Measurements from ENCODE around the gene SLC25A25. TPM values are rescaled to one million over a fixed set of nuclear protein-coding genes. Genes with fewer than 3 reads are reported as not detected.
A peak's percentile ranks its signal among the peaks of the same experiment; 100 is the strongest.

SLC25A25 gene
- total and polyA plus RNA-seq, 9 of the 15 experiments (the other 6 are each of a cell fraction or from before 2014, with no cell fraction given), result 0.07 to 35.9 (median 23.2) TPM

DNA sequence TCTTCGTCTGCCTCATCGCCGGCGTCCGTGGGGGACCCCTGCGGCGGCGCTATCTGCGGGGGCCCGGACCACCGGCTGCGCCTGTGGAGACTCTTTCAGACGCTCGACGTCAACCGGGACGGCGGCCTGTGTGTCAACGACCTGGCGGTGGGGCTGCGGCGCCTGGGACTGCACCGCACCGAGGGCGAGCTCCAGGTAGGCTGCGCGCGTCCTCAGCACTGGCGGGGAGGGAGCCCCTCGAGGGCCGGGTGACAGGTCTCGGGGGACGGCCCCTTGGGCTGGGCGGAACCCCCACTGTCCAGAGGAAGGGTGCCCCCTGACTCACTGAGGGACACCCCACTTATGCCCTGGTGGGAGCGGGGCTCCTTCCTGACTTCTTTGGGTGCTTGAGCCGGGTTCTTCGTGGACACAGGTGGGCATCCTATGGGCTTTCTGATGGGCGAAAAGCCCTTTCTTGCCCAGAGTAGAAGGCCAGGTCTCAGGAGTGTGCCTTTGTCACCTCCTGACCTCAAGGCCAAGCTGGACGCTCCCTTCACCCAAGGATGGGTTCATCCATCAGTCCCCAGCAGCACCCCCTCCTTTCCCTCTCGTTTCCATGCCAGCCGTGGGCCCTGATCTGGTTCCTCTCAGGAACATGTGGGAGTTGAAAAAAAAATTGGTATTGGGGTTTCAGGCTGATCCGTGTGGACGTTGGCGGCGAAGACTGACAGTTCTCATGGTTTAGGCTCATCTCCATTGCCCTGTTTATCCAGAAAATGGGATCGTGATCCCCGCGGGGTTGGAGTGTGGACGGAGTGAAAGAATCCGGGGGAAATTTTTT lies 564 bp downstream of the SLC25A25 start (continued):
- TF ChIP-seq POLR2G (IDR thresholded peaks at IDR 0.05; ENCODE audit: low read depth, low read length) (peak; percentile 70), ZNF449 (CRISPR knock-in tag; IDR thresholded peaks at IDR 0.05) (no peak), ZNF707 (CRISPR knock-in tag; conservative IDR thresholded peaks at IDR 0.05) (no peak), MCM7 (IDR thresholded peaks at IDR 0.05) (no peak), ZC3H8 (IDR thresholded peaks at IDR 0.05) (no peak), PKNOX1 (IDR thresholded peaks at IDR 0.05) (no peak; the same call in 1 of the 2 replicates), ZNF57 (CRISPR knock-in tag; IDR thresholded peaks at IDR 0.05) (no peak), SRF (CRISPR knock-in tag; IDR thresholded peaks at IDR 0.05) (no peak), ETV5 (CRISPR knock-in tag; IDR thresholded peaks at IDR 0.05; ENCODE audit: low read depth) (no peak), HMGXB4 (CRISPR knock-in tag; IDR thresholded peaks at IDR 0.05) (no peak), MAZ (CRISPR knock-in tag; conservative IDR thresholded peaks at IDR 0.05 in 1 of 2, IDR thresholded peaks at IDR 0.05 in 1 of 2) (peak in 1 of 2 experiments; percentile 12; a peak in 2 of 4 replicates), POLR3A (IDR thresholded peaks at IDR 0.05; ENCODE audit: borderline replicate concordance, extremely low read depth, insufficient read depth, insufficient read length) (no peak), RB1 (IDR thresholded peaks at IDR 0.05; ENCODE audit: low read depth) (0 out of 2 replicates have a peak, but pooled peaks have one; percentile 6), RBM17 (IDR thresholded peaks at IDR 0.05; ENCODE audit: borderline replicate concordance, low read depth, low read length) (no peak), TGIF2 (CRISPR knock-in tag; IDR thresholded peaks at IDR 0.05) (peak; percentile 63), ZNF316 (IDR thresholded peaks at IDR 0.05) (no peak), MIER1 (IDR thresholded peaks at IDR 0.05; ENCODE audit: low read depth) (no peak), ZC3H4 (CRISPR knock-in tag; IDR thresholded peaks at IDR 0.05; ENCODE audit: borderline replicate concordance) (peak; percentile 38; the same call in 1 of the 2 replicates), ZNF146 (CRISPR knock-in tag; IDR thresholded peaks at IDR 0.05; ENCODE audit: unreplicated experiment) (no peak), NR1H2 (CRISPR knock-in tag; IDR thresholded peaks at IDR 0.05) (no peak; the same call in 1 of the 2 replicates), MCM5 (IDR thresholded peaks at IDR 0.05; ENCODE audit: low read depth) (no peak)
- TF ChIP-seq, protein P1, sequence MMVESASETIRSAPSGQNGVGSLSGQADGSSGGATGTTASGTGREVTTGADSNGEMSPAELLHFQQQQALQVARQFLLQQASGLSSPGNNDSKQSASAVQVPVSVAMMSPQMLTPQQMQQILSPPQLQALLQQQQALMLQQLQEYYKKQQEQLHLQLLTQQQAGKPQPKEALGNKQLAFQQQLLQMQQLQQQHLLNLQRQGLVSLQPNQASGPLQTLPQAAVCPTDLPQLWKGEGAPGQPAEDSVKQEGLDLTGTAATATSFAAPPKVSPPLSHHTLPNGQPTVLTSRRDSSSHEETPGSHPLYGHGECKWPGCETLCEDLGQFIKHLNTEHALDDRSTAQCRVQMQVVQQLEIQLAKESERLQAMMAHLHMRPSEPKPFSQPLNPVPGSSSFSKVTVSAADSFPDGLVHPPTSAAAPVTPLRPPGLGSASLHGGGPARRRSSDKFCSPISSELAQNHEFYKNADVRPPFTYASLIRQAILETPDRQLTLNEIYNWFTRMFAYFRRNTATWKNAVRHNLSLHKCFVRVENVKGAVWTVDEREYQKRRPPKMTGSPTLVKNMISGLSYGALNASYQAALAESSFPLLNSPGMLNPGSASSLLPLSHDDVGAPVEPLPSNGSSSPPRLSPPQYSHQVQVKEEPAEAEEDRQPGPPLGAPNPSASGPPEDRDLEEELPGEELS (CRISPR knock-in tag; IDR thresholded peaks at IDR 0.05; ENCODE audit: borderline replicate concordance), result no peak
